ENCODE measurements around the gene PPP4R2. TPM values are rescaled to one million over a fixed set of nuclear protein-coding genes. Genes with fewer than 3 reads are reported as not detected.

PPP4R2 gene
- total and polyA plus RNA-seq, 9 of the 15 experiments (the other 6 are each of a cell fraction or from before 2014, with no cell fraction given), result 11.0 to 49.6 (median 31.6) TPM

DNA sequence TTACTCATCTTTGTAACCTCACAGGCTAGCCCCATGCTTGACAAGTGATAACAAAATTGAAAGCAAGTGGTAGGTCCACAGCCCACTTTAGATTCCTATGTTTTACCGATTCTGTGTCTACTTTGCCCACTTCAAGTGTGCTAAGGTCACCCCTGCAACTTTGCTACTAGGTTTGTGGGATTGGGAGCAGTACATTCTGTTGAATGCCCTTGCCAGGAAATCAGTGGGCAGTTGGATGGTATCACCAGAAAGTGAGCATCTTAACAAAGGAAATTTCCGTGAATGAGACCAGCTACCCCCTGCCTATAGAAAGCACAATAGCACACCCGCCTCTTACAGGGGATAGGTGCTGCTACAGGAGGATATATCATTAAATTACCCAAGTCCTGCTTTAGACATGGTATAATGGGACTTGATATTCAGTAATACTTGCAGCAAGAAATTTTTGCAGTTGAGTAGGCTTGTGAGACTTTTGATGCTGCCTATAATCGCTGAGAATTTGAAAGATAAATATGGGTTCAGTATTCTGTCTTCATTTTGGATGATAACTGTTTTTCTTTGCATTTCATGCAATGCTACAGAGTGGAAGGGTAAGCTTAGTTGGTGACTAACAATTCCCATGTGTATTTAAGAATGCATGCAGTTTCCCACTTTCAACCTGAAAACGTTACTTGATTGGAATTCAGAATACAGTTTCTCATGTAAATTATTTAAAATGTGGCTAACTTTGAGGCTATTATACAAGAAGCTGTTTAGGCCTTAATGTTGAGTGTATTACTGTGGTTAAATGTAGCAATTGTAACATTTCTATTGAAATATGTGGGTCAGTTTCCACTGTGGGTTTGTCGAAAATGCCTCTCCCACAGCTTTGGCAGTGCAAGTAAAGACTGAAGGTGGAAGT is 74.3 kb downstream of the PPP4R2 start:
- peaks cover 19% of the 10 kb centered on the region for H3K36me3 ChIP-seq (ENCODE audit: control insufficient read depth, insufficient read depth, low read length)
- DNase-seq (ENCODE audit: extremely low read depth in 1 of 4, low spot score in 3 of 4) (no peak), FAIRE-seq (no peak), ATAC-seq (peak; percentile 31; the same call in 2 of the 3 replicates)
- no peak overlapping the region for H2AFZ ChIP-seq (ENCODE audit: low read depth, low read length)
- no peaks in the 10 kb centered on the region for H4K20me1 ChIP-seq (replicated peaks; ENCODE audit: control insufficient read depth, insufficient read depth, low read length)
- no peak overlapping the region for H3K27ac ChIP-seq (ENCODE audit: extremely low read depth, low read depth, low read length)
- TF ChIP-seq ZNF507 (tag; conservative IDR thresholded peaks at IDR 0.05) (no peak), POLR2A (conservative IDR thresholded peaks at IDR 0.05) (peak; percentile 22; the same call in 1 of the 2 replicates)
- no peaks in the 10 kb centered on the region for H3K79me2 ChIP-seq (ENCODE audit: control insufficient read depth, insufficient read depth, low read length)
- 57% methylated on average over 6 of the region's 6 CpGs for WGBS (ENCODE audit: insufficient coverage, low coverage, missing lambda C conversion rate)
- H3K4me1 ChIP-seq (replicated peaks in 1 of 2; ENCODE audit: control insufficient read depth in 2 of 2, insufficient read depth in 2 of 2, low read length in 2 of 2), result peaks cover 4 to 12% of the 10 kb centered on the region in 2 experiments; a peak in 4 of 5 replicates
- in situ Hi-C loops (cut with MboI) (loop anchor here (10.0 kb wide), 1 partner anchor 136 kb away; no protein-coding TSS in a partner anchor), intact Hi-C loops (cut with micrococcal nuclease) (loop anchor here (5.0 to 10.0 kb wide), 2 partner anchors 134 to 226 kb away; partner anchors contain the start of gene SHQ1)
- no peaks in the 10 kb centered on the region for H3K9me1 ChIP-seq (ENCODE audit: control insufficient read depth, insufficient read depth, low read length)
- BruUV-seq (replicated peaks), result no TSS peak
- H3K4me3 ChIP-seq, result no peak overlapping the region
- H3K9ac ChIP-seq (ENCODE audit: insufficient read depth in 1 of 2, low read depth in 2 of 2, low read length in 2 of 2), result no peak overlapping the region
- H3K4me2 ChIP-seq (ENCODE audit: insufficient read depth, low read length), result no peak overlapping the region
- H3K9me3 ChIP-seq (replicated peaks; ENCODE audit: control insufficient read depth, insufficient read depth, low read depth, low read length), result no peaks in the 10 kb centered on the region
- CTCF ChIA-PET (ENCODE audit: low intra/inter-chr PET ratio), result no interaction called here
- POLR2A ChIA-PET, result interaction anchor here (0.6 to 1.7 kb wide), 3 partner anchors 9 to 30 kb away, joined by 3 to 4 read pairs (median 3); no protein-coding TSS in a partner anchor
- H3K27me3 ChIP-seq (ENCODE audit: control insufficient read depth in 2 of 2, insufficient read depth in 2 of 2, low read length in 2 of 2), result no peaks in the 10 kb centered on the region

DNA sequence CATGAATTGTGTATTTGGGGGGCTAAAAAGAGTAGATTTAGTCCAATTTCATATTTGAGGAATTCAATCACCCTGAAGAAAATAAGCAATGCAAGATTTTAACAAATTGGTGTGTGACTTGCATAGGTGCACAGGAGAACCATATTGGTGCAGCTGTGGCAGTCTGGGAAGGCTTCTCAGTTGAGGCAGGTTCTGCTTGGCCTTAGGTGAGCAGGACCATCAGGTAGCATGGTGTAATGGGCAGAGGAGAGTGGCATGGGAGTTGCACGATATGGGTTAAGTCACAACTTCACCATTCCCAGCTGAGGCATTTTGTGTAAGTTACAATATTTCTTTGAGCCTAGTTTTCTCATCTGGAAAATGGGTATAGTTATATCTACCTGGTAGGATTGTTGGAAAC is 75.3 kb downstream of the PPP4R2 start:
- no TSS peak for BruUV-seq (replicated peaks)
- FAIRE-seq, result no peak

More for the DNA sequence above, 75.3 kb downstream of the PPP4R2 start:
- H3K4me3 ChIP-seq, result no peak overlapping the region
- no peak for DNase-seq (ENCODE audit: extremely low read depth in 1 of 4, low spot score in 3 of 4)
- WGBS (ENCODE audit: insufficient coverage, low coverage, missing lambda C conversion rate), result 67% methylated on average over 1 of the region's 1 CpG
- no peaks in the 10 kb centered on the region for H3K9me1 ChIP-seq (ENCODE audit: control insufficient read depth, insufficient read depth, low read length)
- H3K27me3 ChIP-seq (ENCODE audit: control insufficient read depth in 2 of 2, insufficient read depth in 2 of 2, low read length in 2 of 2), result no peaks in the 10 kb centered on the region
- POLR2A ChIA-PET, result no interaction called here
- H3K4me2 ChIP-seq (ENCODE audit: insufficient read depth, low read length), result no peak overlapping the region
- H3K79me2 ChIP-seq (ENCODE audit: control insufficient read depth, insufficient read depth, low read length), result no peaks in the 10 kb centered on the region
- ATAC-seq, result no peak
- H4K20me1 ChIP-seq (replicated peaks; ENCODE audit: control insufficient read depth, insufficient read depth, low read length), result no peaks in the 10 kb centered on the region
- no peak overlapping the region for H3K27ac ChIP-seq (ENCODE audit: extremely low read depth, low read depth, low read length)
- in situ Hi-C loops (cut with MboI) (loop anchor here (10.0 kb wide), 1 partner anchor 137 kb away; no protein-coding TSS in a partner anchor), intact Hi-C loops (cut with micrococcal nuclease) (loop anchor here (5.0 to 10.0 kb wide), 2 partner anchors 135 to 227 kb away; partner anchors contain the start of gene SHQ1)
- CTCF ChIA-PET (ENCODE audit: low intra/inter-chr PET ratio), result no interaction called here
- H3K4me1 ChIP-seq (replicated peaks in 1 of 2; ENCODE audit: control insufficient read depth in 2 of 2, insufficient read depth in 2 of 2, low read length in 2 of 2), result peaks cover 4 to 12% of the 10 kb centered on the region in 2 experiments; a peak in 4 of 5 replicates
- H2AFZ ChIP-seq (ENCODE audit: low read depth, low read length), result no peak overlapping the region
- H3K9ac ChIP-seq (ENCODE audit: insufficient read depth in 1 of 2, low read depth in 2 of 2, low read length in 2 of 2), result no peak overlapping the region
- H3K9me3 ChIP-seq (replicated peaks; ENCODE audit: control insufficient read depth, insufficient read depth, low read depth, low read length), result no peaks in the 10 kb centered on the region
- TF ChIP-seq ZNF436 (CRISPR knock-in tag; IDR thresholded peaks at IDR 0.05), result no peak
- no peak for TF ChIP-seq ZBTB1 (CRISPR knock-in tag; IDR thresholded peaks at IDR 0.05; ENCODE audit: borderline replicate concordance, low read depth)
- H3K36me3 ChIP-seq (ENCODE audit: control insufficient read depth, insufficient read depth, low read length), result peaks cover 12% of the 10 kb centered on the region
